Thyroid gland (tissue), 4 donors: ENCODE data around the gene CSNK2A3. TPM values are rescaled to one million over a fixed set of nuclear protein-coding genes. Genes with fewer than 3 reads are reported as not detected.
A peak's percentile ranks its signal among the peaks of the same experiment; 100 is the strongest.

Experiments
- DNase-seq, 2 donors: peaks; one replicate each; pipeline ENCODE4 v3.0.0-alpha.2; 2019
- H3K27ac ChIP-seq, 3 donors: fragments of 200-600 bp; sonication (generic); 1 replicate in 2 of 3; 2 replicates in 1 of 3; pipeline ENCODE4 v1.5.1; 2016 to 2019; ENCODE audit warnings: mild to moderate bottlenecking in 1 of 3, moderate library complexity in 1 of 3
- H3K27me3 ChIP-seq: fragments of 200-600 bp; sonication (generic); one replicate; pipeline ENCODE4 v1.5.1; 2019
- H3K36me3 ChIP-seq, 2 donors: fragments of 200-600 bp; sonication (generic); one replicate each; pipeline ENCODE4 v1.5.1; 2016 to 2019
- H3K4me1 ChIP-seq, 2 donors: fragments of 200-600 bp; sonication (generic); one replicate each; pipeline ENCODE4 v1.5.1; 2017 to 2019
- H3K4me3 ChIP-seq, 3 donors: fragments of 200-600 bp; sonication (generic); replicated peaks in 1 of 3; 1 replicate in 2 of 3; 2 replicates in 1 of 3; pipeline ENCODE4 v1.5.1; 2016; ENCODE audit warnings: mild to moderate bottlenecking in 1 of 3
- H3K9me3 ChIP-seq: fragments of 200-600 bp; sonication (generic); one replicate; pipeline ENCODE4 v1.5.1; 2017
- POLR2A ChIP-seq, 2 donors: fragments of 450-650 bp; IDR thresholded peaks; one replicate each; pipeline ENCODE4 v1.6.1; 2017; ENCODE audit warnings: antibody characterized with exemption in 2 of 2, mild to moderate bottlenecking in 2 of 2, moderate library complexity in 1 of 2
- WGBS, 2 donors: methylation state at CpG; one replicate each; pipeline ENCODE4 v1.1.5; 2017; 5-methylcytosine and 5-hydroxymethylcytosine counted together
- intact Hi-C: fragments of 100-400 bp; cut with DNase I; formaldehyde crosslinking; loops from one replicate; pipeline ENCODE4 v1.15.1; 2023
- total RNA-seq, 4 donors: library from RNA; depleted of rRNA; stranded (reverse); fragments of >200 nt; gene quantifications; one replicate each; pipeline ENCODE4 v1.2.3, GENCODE V29; 2016
- TF ChIP-seq, protein P1 (sequence below), 6 experiments: fragments of 200-600 bp in 3 of 6; fragments of 450-650 bp in 3 of 6; sonication (generic) in 3 of 6; IDR thresholded peaks; one replicate each; pipeline ENCODE4 v1.5.1; 2016 to 2019; ENCODE audit warnings: antibody characterized with exemption in 6 of 6, mild to moderate bottlenecking in 2 of 6, inconsistent platforms in 1 of 6, moderate library complexity in 1 of 6

The CSNK2A3 gene
- total RNA-seq, 4 donors from 2014 or later, result 2.8 to 9.5 (median 3.8) TPM

DNA sequence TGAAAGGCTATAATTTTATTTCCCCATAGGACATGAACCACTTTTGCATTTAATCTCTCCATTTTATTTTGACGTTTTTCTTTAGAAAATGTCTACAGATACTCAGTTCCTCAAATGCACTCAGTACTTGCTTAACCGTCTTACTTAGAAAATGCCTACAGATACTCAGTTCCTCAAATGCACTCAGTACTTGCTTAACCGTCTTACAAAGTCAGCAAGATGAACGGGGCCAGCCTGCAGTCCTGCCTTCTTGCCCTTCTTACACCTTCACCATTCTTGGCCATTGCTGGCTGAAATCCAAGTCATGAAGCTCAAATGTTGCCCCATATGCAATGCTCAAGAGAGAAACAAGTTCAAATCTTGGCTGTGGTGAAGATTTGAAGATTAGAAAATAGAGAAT is 34.1 kb downstream of the CSNK2A3 start:
- H3K27ac ChIP-seq, result no peak overlapping the region
- H3K36me3 ChIP-seq, result peaks cover 0 to 14% of the 10 kb centered on the region in 2 donors
- TF ChIP-seq, protein P1, sequence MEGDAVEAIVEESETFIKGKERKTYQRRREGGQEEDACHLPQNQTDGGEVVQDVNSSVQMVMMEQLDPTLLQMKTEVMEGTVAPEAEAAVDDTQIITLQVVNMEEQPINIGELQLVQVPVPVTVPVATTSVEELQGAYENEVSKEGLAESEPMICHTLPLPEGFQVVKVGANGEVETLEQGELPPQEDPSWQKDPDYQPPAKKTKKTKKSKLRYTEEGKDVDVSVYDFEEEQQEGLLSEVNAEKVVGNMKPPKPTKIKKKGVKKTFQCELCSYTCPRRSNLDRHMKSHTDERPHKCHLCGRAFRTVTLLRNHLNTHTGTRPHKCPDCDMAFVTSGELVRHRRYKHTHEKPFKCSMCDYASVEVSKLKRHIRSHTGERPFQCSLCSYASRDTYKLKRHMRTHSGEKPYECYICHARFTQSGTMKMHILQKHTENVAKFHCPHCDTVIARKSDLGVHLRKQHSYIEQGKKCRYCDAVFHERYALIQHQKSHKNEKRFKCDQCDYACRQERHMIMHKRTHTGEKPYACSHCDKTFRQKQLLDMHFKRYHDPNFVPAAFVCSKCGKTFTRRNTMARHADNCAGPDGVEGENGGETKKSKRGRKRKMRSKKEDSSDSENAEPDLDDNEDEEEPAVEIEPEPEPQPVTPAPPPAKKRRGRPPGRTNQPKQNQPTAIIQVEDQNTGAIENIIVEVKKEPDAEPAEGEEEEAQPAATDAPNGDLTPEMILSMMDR (IDR thresholded peaks at IDR 0.05), result no peak
- no peak for TF ChIP-seq POLR2A (IDR thresholded peaks at IDR 0.05)
- no peak for DNase-seq
- intact Hi-C loops, result no loop called here
- peaks cover 0 to 7% of the 10 kb centered on the region in 2 donors for H3K4me1 ChIP-seq
- no peaks in the 10 kb centered on the region for H3K27me3 ChIP-seq
- H3K4me3 ChIP-seq, result no peak overlapping the region
- H3K9me3 ChIP-seq, result no peaks in the 10 kb centered on the region
- 84 to 94% methylated on average over 4 of the region's 4 CpGs for WGBS, 2 donors

DNA sequence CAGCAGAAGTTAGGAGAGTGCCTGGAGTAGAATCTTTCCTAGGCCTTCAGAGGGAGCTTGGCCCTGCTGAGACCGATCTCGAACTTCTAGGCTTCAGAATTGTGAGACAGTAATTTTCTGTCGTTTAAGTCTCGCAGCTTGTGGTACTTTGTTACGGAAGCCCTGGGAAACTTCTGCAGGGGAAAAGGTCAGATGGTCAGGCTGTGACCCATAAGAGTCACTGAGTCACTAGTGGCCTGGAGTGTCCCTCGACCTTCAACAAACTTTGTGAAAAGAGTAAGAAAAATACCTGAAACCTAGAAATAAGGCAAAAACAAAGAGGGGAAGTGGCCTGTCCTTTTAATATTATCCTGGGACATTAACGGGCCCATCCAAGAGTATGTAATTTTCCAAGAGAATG is 34.6 kb downstream of the CSNK2A3 start:
- Histone ChIP-seq H3K9me3 (no peaks in the 10 kb centered on the region), H3K27me3 (no peaks in the 10 kb centered on the region), H3K4me3 (no peak overlapping the region), H3K4me1 (peaks cover 0 to 12% of the 10 kb centered on the region in 2 donors), H3K36me3 (peaks cover 0 to 14% of the 10 kb centered on the region in 2 donors), H3K27ac (no peak overlapping the region)
- TF ChIP-seq, protein P1 (IDR thresholded peaks at IDR 0.05), result no peak
- TF ChIP-seq POLR2A (IDR thresholded peaks at IDR 0.05), result no peak
- WGBS, 2 donors, result 89 to 93% methylated on average over 7 of the region's 7 CpGs
- intact Hi-C loops, result no loop called here
- no peak for DNase-seq

DNA sequence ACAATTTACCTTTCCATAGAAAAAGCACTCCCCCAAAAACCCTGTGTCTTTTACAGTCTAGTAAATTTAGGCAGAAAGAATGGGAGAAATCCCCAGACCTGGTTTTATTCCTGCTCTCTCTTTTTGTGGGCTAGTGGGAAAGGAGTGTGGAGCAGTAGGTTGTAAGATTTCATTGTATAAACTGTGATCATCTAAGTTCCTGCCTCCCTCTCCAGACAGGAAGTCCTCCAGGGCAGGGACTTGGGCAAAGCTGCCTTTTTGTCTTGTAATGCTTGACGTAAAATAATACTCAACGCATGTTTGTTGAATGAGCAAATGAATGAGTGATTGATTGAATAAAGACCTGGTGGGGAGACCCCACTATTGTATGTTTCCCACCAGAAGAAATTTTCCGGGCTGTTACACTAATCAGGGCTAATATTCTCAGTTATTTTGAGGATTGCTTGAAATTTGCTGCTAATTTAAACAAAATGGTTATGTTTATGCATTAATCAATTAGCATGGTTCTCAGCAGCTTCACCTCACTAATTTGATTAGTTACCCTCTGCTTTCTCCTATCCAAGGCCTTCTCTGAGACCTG is 36.3 kb downstream of the CSNK2A3 start:
- Histone ChIP-seq H3K27me3 (no peaks in the 10 kb centered on the region), H3K36me3 (peaks cover 0 to 12% of the 10 kb centered on the region in 2 donors), H3K4me1 (peaks cover 0 to 17% of the 10 kb centered on the region in 2 donors), H3K27ac (no peak overlapping the region), H3K4me3 (no peak overlapping the region), H3K9me3 (no peaks in the 10 kb centered on the region)
- TF ChIP-seq, protein P1 (IDR thresholded peaks at IDR 0.05), result no peak
- no peak for TF ChIP-seq POLR2A (IDR thresholded peaks at IDR 0.05)
- no peak for DNase-seq
- 91 to 95% methylated on average over 3 of the region's 3 CpGs for WGBS, 2 donors
- intact Hi-C loops, result no loop called here

DNA sequence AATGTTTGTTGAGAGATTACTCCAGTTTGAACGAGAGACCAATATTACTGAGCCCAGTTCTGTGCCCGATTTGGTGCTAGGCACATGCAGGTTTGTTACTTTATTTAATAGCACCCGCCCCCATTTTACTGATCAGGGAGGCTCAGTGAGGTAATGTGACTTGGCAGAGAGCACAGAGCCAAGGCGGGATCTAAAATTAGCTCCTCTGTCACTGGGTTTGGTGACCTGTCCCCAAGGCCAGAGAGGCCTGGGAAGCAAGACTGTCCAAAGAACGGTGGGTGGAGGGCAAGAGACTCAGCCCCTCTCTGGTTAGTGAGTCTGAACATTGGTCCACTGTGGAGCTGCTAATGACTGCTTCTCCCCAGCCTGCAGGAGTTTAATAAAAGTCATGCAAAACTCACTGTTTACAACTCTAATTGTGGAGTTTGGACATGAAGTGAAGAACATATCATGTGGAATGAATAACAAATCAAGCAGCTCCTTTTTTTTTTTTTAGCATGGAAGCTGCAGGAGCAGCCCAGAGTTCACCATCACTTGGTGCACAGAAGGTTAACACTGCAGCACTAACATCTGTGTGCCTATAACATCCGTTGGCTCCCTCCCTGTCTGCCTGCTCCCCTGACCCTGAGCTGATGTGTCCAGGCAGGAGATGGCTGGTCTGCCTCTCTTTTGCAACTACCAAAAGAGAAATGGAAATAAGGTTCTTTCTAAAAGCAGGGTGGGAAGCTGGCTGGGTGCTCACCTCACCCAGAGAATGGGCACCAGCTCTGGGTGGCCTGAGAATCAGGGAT is 39.0 kb downstream of the CSNK2A3 start:
- Histone ChIP-seq H3K27ac (no peak overlapping the region), H3K9me3 (no peaks in the 10 kb centered on the region), H3K36me3 (peaks cover 0 to under 1% of the 10 kb centered on the region in 2 donors), H3K4me1 (peaks cover 0 to 17% of the 10 kb centered on the region in 2 donors), H3K4me3 (no peak overlapping the region), H3K27me3 (no peaks in the 10 kb centered on the region)
- TF ChIP-seq, protein P1 (IDR thresholded peaks at IDR 0.05), result no peak
- no peak for TF ChIP-seq POLR2A (IDR thresholded peaks at IDR 0.05)
- 77 to 84% methylated on average over 6 of the region's 6 CpGs for WGBS, 2 donors
- intact Hi-C loops, result no loop called here
- no peak for DNase-seq

DNA sequence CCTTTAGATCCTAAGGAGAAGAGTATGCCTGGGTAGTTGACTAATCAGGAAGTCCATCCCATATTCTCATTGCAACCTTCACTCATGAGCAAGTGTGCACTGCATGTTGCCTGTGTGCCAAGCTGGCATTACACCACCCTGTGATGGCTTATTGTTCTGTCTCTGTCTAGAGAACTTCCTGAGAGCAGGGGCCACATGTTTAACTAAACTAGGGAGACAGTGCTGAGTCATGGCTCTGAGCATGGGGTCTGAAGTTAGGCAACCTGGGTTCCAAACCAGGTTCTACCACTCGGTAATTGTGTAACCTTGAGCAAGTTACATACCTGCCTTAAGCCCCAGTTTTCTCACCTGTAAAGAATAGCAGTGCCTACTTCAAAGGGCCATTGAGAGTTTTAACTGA is 39.6 kb downstream of the CSNK2A3 start:
- H3K27me3 ChIP-seq, result no peaks in the 10 kb centered on the region
- H3K4me3 ChIP-seq, result no peak overlapping the region
- H3K36me3 ChIP-seq, result no peaks in the 10 kb centered on the region
- DNase-seq, result peak; percentile 20 to 28
- H3K27ac ChIP-seq, result no peak overlapping the region
- whole genome bisulfite sequencing, 2 donors, result 33 to 50% methylated on average over 1 of the region's 1 CpG
- TF ChIP-seq, protein P1 (IDR thresholded peaks at IDR 0.05), result no peak
- no peak for TF ChIP-seq POLR2A (IDR thresholded peaks at IDR 0.05)
- peaks cover 0 to 17% of the 10 kb centered on the region in 2 donors for H3K4me1 ChIP-seq
- no peaks in the 10 kb centered on the region for H3K9me3 ChIP-seq
- intact Hi-C loops, result no loop called here
